ENCODE data around the gene GPR137. TPM values are rescaled to one million over a fixed set of nuclear protein-coding genes. Genes with fewer than 3 reads are reported as not detected.

The GPR137 gene
- total RNA-seq, 1 donor from 2014 or later, result 71.4 TPM

- TF ChIP-seq, protein P1, sequence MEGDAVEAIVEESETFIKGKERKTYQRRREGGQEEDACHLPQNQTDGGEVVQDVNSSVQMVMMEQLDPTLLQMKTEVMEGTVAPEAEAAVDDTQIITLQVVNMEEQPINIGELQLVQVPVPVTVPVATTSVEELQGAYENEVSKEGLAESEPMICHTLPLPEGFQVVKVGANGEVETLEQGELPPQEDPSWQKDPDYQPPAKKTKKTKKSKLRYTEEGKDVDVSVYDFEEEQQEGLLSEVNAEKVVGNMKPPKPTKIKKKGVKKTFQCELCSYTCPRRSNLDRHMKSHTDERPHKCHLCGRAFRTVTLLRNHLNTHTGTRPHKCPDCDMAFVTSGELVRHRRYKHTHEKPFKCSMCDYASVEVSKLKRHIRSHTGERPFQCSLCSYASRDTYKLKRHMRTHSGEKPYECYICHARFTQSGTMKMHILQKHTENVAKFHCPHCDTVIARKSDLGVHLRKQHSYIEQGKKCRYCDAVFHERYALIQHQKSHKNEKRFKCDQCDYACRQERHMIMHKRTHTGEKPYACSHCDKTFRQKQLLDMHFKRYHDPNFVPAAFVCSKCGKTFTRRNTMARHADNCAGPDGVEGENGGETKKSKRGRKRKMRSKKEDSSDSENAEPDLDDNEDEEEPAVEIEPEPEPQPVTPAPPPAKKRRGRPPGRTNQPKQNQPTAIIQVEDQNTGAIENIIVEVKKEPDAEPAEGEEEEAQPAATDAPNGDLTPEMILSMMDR (IDR thresholded peaks at IDR 0.05), result no peak
- Mint-ChIP-seq H3K9me3 (ENCODE audit: unreplicated experiment) (no peaks in the 10 kb centered on the region), H3K36me3 (ENCODE audit: unreplicated experiment) (peaks cover 16% of the 10 kb centered on the region), H3K4me3 (ENCODE audit: unreplicated experiment) (no peak overlapping the region), H3K27me3 (ENCODE audit: unreplicated experiment) (no peaks in the 10 kb centered on the region), H3K27ac (ENCODE audit: unreplicated experiment) (no peak overlapping the region), H3K4me1 (ENCODE audit: unreplicated experiment) (peaks cover 5% of the 10 kb centered on the region)
- DNase-seq (ENCODE audit: extremely low spot score, unreplicated experiment), result no peak
Observed at GRCh38 chr11:64260147-64260708, 25.4 kb upstream of the GPR137 start.

DNA sequence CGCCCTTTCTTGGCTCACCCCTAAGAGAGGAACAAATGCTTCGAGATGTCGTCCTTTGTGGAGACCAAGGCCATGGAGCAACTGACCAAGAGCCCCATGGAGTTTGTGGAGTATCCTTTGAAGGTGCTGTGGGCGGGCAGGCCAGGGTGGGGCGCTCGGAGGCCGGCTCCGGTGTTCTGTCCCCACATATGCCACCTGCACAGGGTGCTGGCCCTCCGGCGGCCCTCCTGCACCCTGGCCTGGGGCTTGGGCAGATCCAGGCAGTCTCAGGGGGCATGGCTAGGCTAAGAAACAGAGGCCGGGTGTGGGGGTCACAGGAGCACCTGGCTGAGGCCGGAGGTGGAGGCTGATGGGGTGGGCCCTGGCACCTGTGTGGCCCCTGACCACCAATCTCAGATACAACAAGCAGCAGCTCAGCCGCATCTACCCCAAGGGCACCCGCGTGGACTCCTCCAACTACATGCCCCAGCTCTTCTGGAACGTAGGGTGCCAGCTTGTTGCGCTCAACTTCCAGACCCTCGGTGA is 24.0 kb upstream of the GPR137 start:
- H3K4me3 Mint-ChIP-seq (ENCODE audit: unreplicated experiment), result no peak overlapping the region
- TF ChIP-seq, protein P1 (IDR thresholded peaks at IDR 0.05), result no peak
- H3K27ac Mint-ChIP-seq (ENCODE audit: unreplicated experiment), result no peak overlapping the region
- H3K27me3 Mint-ChIP-seq (ENCODE audit: unreplicated experiment), result no peaks in the 10 kb centered on the region
- H3K9me3 Mint-ChIP-seq (ENCODE audit: unreplicated experiment), result no peaks in the 10 kb centered on the region
- peaks cover 16% of the 10 kb centered on the region for H3K36me3 Mint-ChIP-seq (ENCODE audit: unreplicated experiment)
- no peak for DNase-seq (ENCODE audit: extremely low spot score, unreplicated experiment)
- H3K4me1 Mint-ChIP-seq (ENCODE audit: unreplicated experiment), result peaks cover 5% of the 10 kb centered on the region

GRCh38 chr11:64262271-64263002 is 23.2 kb upstream of the GPR137 start:
- peaks cover 16% of the 10 kb centered on the region for H3K36me3 Mint-ChIP-seq (ENCODE audit: unreplicated experiment)
- DNase-seq (ENCODE audit: extremely low spot score, unreplicated experiment), result no peak
- TF ChIP-seq, protein P1 (IDR thresholded peaks at IDR 0.05), result no peak
- no peak overlapping the region for H3K4me3 Mint-ChIP-seq (ENCODE audit: unreplicated experiment)
- no peak overlapping the region for H3K27ac Mint-ChIP-seq (ENCODE audit: unreplicated experiment)
- H3K27me3 Mint-ChIP-seq (ENCODE audit: unreplicated experiment), result no peaks in the 10 kb centered on the region
- peaks cover 5% of the 10 kb centered on the region for H3K4me1 Mint-ChIP-seq (ENCODE audit: unreplicated experiment)
- no peaks in the 10 kb centered on the region for H3K9me3 Mint-ChIP-seq (ENCODE audit: unreplicated experiment)

DNA sequence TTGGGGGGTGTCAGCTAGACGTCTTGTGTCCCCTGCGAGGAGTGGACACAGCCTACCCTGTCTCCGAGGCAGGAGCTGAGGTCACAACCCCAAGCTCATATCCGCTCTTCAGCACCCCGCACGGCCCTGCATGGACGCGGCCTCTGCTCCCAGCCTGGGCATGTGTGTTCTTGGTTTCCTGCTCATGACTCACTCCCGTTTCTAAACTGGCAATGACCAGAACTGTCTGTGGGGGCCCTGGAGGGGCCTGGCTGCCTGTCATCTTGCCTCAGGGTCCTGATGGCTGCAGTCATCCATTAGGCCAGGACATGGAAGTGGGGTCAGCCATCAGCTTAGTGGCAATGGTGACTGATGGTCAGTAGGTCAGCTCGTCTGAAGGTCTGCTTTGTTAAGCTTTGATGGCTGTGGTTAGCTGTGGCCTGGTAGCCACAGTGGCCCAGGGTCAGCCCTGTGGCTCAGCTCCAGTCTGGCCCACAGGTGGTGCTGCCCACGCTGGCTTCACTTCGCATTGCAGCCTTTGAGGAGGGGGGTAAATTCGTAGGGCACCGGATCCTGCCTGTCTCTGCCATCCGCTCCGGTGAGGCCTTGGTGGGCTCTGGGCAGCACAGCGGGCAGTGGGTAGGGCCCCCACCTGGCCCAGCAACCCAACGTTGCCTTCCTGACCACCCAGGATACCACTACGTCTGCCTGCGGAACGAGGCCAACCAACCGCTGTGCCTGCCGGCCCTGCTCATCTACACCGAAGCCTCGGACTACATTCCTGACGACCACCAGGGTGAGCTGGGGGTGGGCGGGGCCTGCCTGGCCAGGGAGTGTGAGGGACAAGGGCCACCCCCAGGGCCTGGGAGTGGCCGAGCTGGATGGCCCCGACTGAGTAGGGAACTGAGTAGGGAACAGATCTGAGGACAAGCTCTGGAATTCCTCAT is 22.4 kb upstream of the GPR137 start:
- H3K4me1 Mint-ChIP-seq (ENCODE audit: unreplicated experiment), result peaks cover 9% of the 10 kb centered on the region
- H3K27me3 Mint-ChIP-seq (ENCODE audit: unreplicated experiment), result no peaks in the 10 kb centered on the region
- peak overlapping the region; percentile 68 for H3K27ac Mint-ChIP-seq (ENCODE audit: unreplicated experiment)
- TF ChIP-seq, protein P1 (IDR thresholded peaks at IDR 0.05), result peak; percentile 11
- H3K4me3 Mint-ChIP-seq (ENCODE audit: unreplicated experiment), result no peak overlapping the region
- DNase-seq (ENCODE audit: extremely low spot score, unreplicated experiment), result no peak
- H3K9me3 Mint-ChIP-seq (ENCODE audit: unreplicated experiment), result no peaks in the 10 kb centered on the region
- peaks cover 16% of the 10 kb centered on the region for H3K36me3 Mint-ChIP-seq (ENCODE audit: unreplicated experiment)
